PC-3 (cell line): ENCODE results near the gene CLEC17A.

Source experiments
- EZH2 ChIP-seq: fragments of 300-600 bp; sonication (generic); IDR thresholded peaks from one replicate; pipeline ENCODE4 v1.6.1; 2017; ENCODE audit warnings: antibody characterized with exemption, mild to moderate bottlenecking, low read length; ENCODE audit not compliant: unreplicated experiment
- TF ChIP-seq, protein P1 (sequence below): fragments of 300-600 bp; sonication (generic); conservative IDR thresholded peaks from 2 replicates; pipeline ENCODE4 v1.5.1; 2017; ENCODE audit warnings: antibody characterized with exemption, low read depth, mild to moderate bottlenecking, low read length

DNA sequence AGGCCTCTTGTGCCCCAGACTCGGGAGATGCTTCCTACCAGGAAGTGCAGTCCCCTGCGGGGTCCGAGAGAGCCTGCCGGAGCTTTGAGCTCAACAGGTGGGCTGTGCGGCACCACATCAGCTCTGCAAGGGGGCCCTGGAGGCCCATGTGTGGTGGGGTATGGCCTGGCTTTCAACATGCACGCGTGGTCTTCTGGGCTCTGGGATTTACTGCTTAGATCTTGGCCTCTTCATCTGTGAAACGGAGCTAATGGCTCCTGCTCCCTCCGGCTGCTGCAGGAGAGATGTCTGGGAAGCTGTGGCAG lies 29.0 kb upstream of the CLEC17A start:
- TF ChIP-seq, protein P1, sequence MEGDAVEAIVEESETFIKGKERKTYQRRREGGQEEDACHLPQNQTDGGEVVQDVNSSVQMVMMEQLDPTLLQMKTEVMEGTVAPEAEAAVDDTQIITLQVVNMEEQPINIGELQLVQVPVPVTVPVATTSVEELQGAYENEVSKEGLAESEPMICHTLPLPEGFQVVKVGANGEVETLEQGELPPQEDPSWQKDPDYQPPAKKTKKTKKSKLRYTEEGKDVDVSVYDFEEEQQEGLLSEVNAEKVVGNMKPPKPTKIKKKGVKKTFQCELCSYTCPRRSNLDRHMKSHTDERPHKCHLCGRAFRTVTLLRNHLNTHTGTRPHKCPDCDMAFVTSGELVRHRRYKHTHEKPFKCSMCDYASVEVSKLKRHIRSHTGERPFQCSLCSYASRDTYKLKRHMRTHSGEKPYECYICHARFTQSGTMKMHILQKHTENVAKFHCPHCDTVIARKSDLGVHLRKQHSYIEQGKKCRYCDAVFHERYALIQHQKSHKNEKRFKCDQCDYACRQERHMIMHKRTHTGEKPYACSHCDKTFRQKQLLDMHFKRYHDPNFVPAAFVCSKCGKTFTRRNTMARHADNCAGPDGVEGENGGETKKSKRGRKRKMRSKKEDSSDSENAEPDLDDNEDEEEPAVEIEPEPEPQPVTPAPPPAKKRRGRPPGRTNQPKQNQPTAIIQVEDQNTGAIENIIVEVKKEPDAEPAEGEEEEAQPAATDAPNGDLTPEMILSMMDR, result no peak
- TF ChIP-seq EZH2, result no peak
